Epidermal melanocyte (primary cell): Measurements from ENCODE around the gene OSBPL9.
"Not testable (repeated sequence)": the region's sequence is repeated elsewhere in the genome, so short reads cannot be mapped to it uniquely, and the experiment has no call there.

Source experiments
- DNase-seq: peaks from one replicate; pipeline ENCODE4 v3.0.0; 2011; ENCODE audit warnings: low spot score; ENCODE audit not compliant: insufficient read length

The OSBPL9 gene

GRCh38 chr1:51635615-51636014 is 18.7 kb downstream of the OSBPL9 start:
- no peak for DNase-seq

- no peak for DNase-seq
Observed at GRCh38 chr1:51636191-51636590, 19.3 kb downstream of the OSBPL9 start.

- DNase-seq, result no peak
Observed at GRCh38 chr1:51636764-51637522, 20.1 kb downstream of the OSBPL9 start.

- no peak for DNase-seq
Observed at GRCh38 chr1:51638350-51638749, 21.5 kb downstream of the OSBPL9 start.

- DNase-seq, result no peak
Observed at GRCh38 chr1:51639694-51640093, 22.8 kb downstream of the OSBPL9 start.

GRCh38 chr1:51641096-51641495 is 24.2 kb downstream of the OSBPL9 start:
- no peak for DNase-seq

- DNase-seq, result peak; percentile 40
Observed at GRCh38 chr1:51642739-51643142, 25.8 kb downstream of the OSBPL9 start.

GRCh38 chr1:51643362-51643761 is 26.5 kb downstream of the OSBPL9 start:
- no peak for DNase-seq

GRCh38 chr1:51644020-51644419 is 27.1 kb downstream of the OSBPL9 start:
- no peak for DNase-seq

- no peak for DNase-seq
Observed at GRCh38 chr1:51644533-51645197, 27.8 kb downstream of the OSBPL9 start.

- not testable (repeated sequence) for DNase-seq
Observed at GRCh38 chr1:51646592-51646991, 29.7 kb downstream of the OSBPL9 start.

GRCh38 chr1:51648180-51649109 is 31.6 kb downstream of the OSBPL9 start:
- DNase-seq, result no peak

- DNase-seq, result no peak
Observed at GRCh38 chr1:51649593-51650091, 32.8 kb downstream of the OSBPL9 start.

GRCh38 chr1:51650198-51650597 is 33.3 kb downstream of the OSBPL9 start:
- DNase-seq, result no peak

- DNase-seq, result no peak
Observed at GRCh38 chr1:51651552-51651942, 34.7 kb downstream of the OSBPL9 start.

GRCh38 chr1:51652599-51652998 is 35.7 kb downstream of the OSBPL9 start:
- DNase-seq, result no peak

GRCh38 chr1:51653127-51653526 is 36.2 kb downstream of the OSBPL9 start:
- no peak for DNase-seq

GRCh38 chr1:51654000-51654399 is 37.1 kb downstream of the OSBPL9 start:
- DNase-seq, result no peak

GRCh38 chr1:51656374-51656773 is 39.5 kb downstream of the OSBPL9 start:
- no peak for DNase-seq

- no peak for DNase-seq
Observed at GRCh38 chr1:51660580-51660979, 43.7 kb downstream of the OSBPL9 start.

- peak; percentile 38 for DNase-seq
Observed at GRCh38 chr1:51661081-51661518, 44.2 kb downstream of the OSBPL9 start.

GRCh38 chr1:51663105-51663504 is 46.2 kb downstream of the OSBPL9 start:
- DNase-seq, result no peak
